GM20000 (cell line): Measurements from ENCODE around the gene PHETA2.

Experiments
- DNase-seq: peaks from one replicate; pipeline ENCODE4 v3.0.0; 2012; ENCODE audit warnings: low spot score
- TF ChIP-seq, protein P1 (sequence below): IDR thresholded peaks from 2 replicates; pipeline ENCODE4 v1.5.1; 2012; ENCODE audit warnings: mild to moderate bottlenecking, control low read depth; ENCODE audit errors: extremely low read depth, missing control alignments

PHETA2 gene

DNA sequence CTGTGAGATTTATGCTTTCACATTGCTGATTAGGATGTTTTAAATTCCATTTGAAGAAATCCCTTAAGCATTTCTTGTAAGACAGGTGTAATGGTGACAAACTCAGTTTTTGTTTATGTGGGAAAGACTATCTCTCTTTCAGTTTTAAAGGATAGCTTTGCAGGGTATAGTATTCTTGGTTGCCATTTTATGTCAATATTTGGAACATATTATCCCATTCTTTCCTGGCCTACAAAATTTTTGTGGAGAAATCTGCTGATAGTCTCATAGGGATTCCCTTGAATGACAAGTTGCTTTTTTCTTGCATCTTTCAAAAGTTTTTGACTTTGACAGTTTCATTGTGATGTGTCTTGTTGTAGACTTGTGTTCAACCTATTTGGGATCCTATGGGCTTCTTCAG, 32.3 kb upstream of the PHETA2 start:
- TF ChIP-seq, protein P1, sequence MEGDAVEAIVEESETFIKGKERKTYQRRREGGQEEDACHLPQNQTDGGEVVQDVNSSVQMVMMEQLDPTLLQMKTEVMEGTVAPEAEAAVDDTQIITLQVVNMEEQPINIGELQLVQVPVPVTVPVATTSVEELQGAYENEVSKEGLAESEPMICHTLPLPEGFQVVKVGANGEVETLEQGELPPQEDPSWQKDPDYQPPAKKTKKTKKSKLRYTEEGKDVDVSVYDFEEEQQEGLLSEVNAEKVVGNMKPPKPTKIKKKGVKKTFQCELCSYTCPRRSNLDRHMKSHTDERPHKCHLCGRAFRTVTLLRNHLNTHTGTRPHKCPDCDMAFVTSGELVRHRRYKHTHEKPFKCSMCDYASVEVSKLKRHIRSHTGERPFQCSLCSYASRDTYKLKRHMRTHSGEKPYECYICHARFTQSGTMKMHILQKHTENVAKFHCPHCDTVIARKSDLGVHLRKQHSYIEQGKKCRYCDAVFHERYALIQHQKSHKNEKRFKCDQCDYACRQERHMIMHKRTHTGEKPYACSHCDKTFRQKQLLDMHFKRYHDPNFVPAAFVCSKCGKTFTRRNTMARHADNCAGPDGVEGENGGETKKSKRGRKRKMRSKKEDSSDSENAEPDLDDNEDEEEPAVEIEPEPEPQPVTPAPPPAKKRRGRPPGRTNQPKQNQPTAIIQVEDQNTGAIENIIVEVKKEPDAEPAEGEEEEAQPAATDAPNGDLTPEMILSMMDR, result no peak
- DNase-seq, result no peak

DNA sequence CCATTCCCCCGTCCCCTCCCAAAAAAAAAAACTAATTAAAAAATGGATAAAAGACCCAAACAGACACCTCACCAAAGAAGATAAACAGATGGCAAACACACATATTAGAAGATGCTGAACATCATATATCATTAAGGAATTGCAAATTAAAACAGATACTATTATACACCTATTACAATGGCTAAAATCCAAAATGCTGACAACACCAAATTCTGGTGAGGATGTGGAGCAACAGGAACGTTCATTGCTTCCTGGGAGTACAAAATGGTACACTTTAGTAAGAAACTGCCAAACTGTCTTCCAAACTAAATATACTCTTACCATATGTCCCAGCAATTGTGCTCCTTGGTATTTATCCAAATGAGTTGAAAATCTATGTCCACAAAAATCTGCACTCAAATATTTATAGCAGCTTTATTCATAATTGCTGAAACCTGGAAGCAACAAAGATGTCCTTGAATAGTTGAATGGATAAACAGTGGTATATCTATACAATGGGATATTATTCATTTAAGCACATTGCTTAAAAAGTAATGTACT, 23.3 kb upstream of the PHETA2 start:
- DNase-seq, result no peak
- TF ChIP-seq, protein P1, result no peak

DNA sequence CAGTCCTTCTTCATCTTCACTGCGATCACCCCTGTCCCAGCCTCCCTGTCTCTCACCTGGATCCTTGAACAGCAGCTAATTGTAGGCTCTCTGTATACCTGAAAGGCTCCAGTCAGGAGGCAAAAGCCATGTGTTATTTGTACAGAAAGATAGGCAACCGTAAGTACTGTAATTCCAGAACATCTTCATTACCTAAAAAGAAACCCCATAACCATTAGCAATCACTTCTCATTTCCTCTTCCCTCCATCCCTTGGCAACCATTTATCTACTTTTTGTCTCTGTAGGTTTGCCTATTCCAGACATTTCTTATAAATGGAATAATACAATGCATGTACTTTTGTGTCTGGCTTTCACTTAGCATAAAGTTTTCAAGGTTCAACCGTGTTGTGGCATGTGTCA, 21.3 kb upstream of the PHETA2 start:
- TF ChIP-seq, protein P1, result no peak
- no peak for DNase-seq

DNA sequence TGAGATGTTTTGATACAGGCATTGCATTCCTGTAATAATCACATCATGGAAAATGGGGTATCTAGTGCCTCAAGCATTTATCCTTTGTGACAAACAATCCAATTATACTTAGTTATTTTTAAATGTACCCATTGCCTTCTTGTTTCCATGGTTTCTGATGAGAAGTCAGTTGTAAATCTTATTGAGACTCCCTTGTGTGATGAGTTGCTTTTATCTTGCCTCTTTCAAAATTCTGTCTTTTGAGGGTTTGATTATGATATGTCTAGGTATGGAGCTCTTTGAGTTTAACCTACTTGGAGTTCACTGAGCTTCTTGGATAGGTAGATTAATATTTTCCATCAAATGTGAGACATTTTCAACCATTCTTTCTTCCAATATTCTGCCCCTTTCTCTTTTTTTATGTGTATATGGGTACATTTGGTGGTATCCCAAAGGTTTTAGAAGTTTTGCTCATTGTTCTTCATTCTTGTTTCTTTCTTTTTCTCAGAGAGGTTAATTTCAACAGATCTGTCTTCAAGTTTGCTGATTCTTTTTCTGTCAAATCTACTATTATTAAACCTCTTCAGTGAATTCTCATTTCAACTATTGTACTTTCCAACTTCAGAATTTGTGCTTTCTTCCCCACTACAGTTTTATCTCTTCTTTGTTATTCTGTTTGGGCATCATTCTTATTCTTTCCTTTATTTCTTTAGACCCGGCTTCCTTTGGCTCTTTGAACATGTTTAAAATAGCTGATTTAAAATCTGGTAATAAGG, 17.1 kb upstream of the PHETA2 start:
- TF ChIP-seq, protein P1, result no peak
- no peak for DNase-seq

DNA sequence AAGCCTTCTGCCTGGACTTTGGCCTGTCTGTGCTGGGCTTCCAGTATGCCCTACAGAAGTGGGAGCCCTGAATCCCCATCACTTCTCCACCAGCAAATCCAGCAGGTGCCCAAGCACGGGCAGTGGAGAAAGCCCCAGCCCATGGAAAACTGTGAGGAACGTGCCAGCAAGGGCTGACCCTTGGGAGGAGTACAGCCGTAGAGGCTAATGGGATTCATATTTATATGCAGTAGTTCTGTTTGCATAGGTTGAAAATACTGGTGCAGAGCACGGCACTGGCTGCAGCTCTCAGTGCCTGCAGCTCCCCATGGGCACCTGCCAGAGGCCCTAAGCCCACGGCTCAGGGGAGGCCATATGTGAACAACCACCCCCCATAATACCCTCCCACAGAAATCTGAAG, 13.6 kb upstream of the PHETA2 start:
- TF ChIP-seq, protein P1, result no peak
- no peak for DNase-seq

DNA sequence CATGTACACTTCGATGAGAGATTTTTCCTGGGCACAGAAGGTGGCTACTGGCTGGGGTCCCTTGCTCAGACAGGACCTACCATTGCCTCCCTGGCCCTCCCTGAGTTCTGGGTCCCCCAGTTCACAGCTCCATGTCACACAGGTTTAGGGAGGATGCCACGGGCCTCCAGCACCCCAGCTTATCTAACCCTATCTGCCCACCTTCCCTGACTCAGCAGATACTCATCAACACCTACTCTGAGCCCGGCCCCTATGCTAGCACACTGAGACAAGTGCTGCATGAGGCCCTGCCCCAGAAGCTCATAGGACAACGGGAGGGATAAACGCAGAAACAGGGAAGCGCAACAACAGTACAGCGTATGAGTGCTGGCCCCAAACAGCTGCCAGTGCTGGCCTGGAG, 13.0 kb upstream of the PHETA2 start:
- no peak for DNase-seq

More for the DNA sequence above, 13.0 kb upstream of the PHETA2 start:
- TF ChIP-seq, protein P1, result no peak
